Activated T-cell treated with anti-CD3 and anti-CD28 coated beads, Interleukin-2, amount 50 U/mL, for 1 hour (primary cell): ENCODE measurements around the gene VPS37D.
"Not testable (repeated sequence)": the region's sequence is repeated elsewhere in the genome, so short reads cannot be mapped to it uniquely, and the experiment has no call there.

Experiments used
- DNase-seq: peaks from one replicate; pipeline ENCODE4 v3.0.0-alpha.2; 2020

Gene VPS37D

DNA sequence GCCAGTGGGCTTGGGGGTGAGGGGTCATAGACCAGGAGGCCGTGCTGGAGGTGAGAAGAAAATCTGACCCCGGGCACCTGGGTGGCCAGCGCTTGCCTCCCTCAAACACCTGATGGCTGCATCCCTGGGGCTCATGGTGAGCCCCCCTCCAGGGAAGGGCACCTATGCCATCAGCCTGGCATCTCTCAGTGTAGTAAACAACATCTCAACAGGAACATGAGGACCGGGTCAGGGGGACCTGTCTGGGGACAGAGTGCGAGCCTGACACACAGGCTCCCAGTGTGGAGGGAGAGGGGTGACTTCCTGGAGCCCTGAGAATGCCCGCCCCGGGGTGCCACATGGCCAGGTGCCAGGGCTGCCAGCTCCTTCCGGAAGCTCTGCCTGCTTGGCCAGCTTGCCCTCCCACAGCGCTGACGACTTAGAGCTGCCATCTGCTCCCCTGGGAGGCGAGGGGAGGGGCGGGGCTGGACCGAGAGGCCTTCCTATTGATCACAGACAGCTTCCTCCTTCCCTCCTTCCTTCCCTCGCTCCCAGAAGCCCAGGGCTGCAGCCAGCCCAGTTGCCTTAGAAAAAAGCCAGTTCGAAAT, 39.5 kb downstream of the VPS37D start:
- DNase-seq = peak; percentile 35

DNA sequence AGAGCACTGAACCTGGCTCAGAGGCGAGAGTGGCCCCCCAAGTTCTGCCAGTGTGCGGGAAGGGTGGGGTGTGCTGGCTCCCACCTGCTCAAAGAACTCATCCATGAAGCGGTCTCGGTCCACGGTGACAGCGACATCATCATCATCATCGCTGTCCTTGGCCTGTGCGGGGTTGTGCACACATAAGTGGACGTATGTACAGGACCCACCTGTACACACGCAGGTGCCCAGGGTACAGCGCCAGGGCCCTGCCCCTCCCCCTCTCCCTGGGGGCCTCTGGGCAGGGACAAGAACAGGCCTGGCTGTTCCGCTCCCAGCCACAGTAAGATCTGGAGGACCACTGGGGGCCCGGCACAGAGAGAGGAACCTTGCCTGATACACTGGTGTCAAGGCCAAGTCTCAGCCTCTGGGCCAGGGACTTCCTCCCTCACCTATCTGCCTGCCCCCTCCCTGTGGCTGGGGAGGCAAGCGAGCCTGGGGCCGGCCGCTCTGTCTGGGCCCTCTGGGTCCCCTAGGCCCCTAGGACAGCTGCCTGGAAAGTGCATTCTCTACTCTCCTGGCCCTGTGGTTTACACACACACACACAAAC, 41.4 kb downstream of the VPS37D start:
- DNase-seq = no peak

DNA sequence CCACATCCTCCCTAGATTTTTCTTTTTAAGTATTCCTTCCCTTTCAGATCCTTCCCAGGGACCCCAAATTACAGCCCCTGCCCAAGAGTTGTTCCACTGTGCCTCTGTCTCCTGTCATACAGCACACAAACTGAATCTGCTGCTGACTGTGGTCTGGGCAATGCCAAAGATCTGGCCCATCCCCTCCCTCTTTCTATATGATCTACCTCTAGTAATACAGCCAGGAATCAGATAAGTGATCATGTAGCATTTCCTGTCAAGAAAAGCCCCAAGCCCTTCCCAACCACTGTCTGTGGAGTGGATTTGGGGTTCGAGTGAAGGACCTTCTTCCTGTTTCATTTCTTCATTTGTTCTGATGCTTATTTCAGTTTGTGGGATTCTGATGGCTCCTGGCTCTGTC, 45.1 kb downstream of the VPS37D start:
- no peak for DNase-seq

DNA sequence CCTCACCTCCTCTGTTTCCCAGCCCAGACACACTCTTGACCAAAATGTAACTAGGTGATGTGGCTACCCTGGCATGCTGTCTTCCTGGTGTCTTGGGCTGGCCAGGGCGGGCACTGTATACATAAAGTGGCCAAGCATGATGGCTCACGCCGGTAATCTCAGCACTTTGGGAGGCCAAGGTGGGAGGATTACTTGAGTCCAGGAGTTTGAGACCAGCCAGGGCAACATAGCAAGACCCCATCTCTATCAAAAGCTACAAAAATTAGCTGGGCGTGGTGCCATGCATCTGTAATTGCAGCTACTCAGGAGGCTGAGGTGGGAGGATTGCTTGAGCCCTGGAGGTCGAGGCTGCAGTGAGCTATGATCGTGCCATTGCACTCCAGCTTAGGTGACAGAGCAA, 45.7 kb downstream of the VPS37D start:
- DNase-seq = not testable (repeated sequence)

DNA sequence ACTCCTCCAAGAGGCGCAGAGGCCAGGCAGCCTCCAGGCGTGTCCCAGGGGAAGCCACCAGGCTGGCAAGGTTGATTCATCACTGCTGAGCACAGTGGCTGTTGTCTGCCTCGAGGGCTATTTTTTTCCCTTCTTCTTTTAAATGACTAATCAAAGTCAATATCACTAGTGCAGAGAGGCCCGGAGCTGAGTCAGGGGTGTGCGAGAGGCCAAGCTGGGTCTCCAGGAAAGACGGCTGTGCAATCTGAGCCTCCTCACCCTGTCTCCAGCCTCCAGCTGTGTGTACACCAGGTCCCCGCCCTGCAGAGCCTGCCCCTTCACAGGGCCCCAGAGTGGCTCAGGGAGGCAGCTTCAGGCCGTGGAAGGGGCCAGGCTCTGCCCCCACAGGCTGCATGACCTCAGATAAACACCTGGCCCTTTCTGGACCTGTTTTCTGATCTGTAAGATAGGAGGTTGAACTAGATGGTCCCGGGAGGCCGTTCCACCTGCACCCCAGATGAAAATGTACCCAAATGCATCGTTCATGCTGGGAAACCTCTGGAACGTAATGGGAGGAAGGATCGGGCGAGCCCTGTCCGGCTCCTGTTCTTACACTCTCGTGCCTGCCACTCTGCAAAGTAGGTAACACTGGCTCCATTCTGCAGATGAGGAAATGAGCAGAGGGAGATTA, 48.2 kb downstream of the VPS37D start:
- DNase-seq = peak; percentile 27

DNA sequence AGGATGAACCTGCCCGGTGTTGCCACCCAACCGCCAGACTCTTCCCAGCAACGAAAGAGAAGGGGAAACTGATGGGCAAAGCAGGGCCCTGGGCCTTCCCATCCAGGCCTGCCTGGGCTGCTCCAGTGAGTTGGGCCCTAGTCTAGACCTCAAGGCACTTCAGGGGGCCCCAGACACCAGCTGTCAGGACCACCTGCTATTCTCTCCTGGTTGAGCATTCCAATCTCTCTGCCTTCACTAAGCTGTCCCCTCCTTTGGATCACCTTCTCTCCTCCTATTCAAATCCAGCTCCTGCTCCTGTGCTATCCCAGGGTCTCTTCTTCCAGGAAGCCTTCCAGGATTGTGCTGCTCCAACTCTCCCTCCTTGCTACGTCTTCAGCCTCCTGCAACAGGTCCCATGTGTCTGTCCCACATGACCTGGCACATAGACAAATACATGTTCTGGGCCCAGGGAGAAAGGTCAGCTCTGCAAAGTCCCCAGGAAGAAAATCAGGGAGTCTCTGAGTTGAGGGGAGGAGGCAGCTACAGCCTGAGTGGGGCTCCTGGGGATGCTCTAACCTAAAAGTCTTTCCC, 48.8 kb downstream of the VPS37D start:
- DNase-seq = no peak

DNA sequence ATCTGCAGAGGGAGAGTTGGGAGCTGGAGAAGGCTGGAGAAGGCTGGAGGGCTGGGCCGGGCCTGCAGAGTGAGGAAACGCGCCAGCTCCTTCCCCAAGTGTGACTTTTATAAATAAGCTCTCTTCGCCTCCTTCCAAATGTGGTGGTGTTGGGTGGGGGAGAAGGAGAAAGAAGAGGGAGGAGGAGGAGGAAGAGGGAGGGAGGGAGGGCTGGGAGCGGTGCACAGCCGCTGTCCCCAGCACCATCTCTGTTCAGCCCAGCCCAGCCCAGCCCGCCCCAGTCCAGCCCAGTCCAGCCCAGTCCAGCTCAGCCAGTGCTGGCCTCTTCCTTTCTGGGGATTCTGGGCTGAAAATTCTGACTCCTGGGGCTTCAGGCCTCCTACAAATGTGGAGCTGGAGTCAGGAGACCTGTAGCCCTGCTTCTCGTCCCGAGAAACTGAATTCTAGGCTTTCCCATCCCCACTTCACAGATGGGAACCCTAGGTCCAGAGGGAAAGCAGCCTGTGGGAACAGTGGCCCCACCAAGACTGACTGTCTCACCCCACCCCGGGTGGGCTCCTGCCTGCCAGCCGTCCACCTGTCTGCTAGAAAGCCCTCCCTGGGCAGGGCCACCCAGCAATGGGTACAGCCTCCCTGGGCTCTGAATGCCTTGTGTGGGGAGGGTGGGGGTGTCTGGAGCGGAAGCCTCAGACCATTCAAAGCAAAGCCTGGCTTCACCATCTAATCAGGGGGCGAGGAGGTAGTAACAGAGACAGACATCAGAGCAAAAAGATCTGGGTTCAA, 49.6 kb downstream of the VPS37D start:
- DNase-seq = no peak

DNA sequence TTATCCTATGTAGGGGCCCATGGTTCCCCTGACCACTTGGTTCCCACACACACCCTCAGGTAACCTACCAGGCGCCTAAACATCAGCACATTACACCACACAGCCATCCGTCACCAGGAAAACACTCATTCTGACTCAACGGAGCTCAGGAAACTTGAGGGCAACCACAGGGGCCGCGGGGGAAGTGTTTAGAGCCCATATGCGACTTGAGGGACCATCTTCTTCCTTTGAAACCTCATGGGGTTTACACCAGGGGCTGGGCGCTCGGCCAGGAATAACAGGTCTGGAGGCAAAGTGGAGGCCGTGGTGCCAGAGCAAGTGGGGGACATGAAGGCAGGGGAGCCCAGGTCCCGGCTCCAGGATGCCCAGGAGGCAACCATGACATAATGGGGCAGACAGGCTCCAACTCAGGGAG, 50.4 kb downstream of the VPS37D start:
- peak; percentile 75 for DNase-seq

DNA sequence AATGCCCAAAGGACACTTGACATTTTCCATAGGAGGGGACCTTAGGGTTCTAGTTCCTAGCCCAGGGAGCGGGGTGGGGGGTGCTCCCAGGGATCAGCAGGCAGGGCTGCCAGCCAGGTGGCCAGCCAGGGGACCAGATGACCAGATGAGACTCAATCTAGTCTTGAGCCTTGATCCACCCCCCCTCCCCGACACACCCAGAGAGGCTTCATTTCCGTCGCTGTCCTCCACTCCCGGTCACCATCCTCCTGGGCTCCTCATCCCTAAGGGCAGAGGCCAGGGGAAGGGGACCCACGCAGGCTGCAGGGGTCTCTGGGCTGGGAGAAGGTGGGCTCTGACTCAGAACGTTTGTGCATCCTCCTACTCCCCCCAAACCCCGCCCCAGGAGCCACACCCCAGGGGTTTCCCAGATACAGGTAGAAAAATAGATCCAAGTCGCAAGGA, 50.8 kb downstream of the VPS37D start:
- peak; percentile 54 for DNase-seq

DNA sequence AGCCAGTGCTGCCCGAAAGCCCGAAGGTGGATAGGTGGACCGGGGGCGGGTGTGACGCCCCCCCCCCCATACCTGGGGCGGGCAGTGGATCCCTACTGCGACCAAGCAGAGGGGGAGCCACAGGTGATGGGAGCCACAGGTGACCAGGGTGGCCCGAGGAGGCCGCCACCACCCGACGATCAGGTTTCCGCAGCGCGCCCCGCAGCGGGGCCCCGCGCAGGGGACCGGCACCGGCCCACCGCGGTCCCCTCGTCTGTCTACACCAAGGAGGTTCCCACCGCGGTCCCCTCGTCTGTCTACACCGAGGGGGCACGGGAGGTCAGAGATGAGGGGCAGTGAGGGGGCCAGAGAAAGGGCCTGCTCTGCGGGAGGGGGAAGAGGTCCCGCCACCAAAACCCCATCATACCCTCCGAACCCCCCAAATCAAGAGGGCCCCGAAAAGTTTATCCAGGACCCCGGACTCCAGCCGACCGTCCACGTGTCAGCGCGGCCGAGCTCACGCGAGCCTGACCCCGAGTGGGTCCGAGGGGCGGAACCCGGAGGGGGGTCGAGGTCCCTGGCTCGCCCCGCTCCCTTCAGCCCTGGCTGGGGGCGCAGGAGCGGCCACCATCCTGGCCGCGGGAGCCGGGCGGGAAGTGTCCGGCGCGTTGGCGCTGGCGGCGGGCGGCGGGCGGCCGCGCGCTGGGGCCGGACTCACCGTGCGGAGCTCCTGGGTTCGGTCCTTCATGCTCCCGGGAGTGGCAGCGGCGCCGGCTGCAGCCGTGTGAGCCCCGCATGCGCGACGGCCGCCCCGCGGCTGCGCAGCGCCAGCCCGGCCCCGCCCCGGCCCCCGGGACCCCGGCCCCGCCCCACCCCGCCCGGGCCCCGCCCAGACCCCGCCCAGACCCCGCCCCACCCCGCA, 51.5 kb downstream of the VPS37D start, which contains the start of gene STX1A:
STX1A (minus strand) TSS at position 765 of the 901 bp plus-strand sequence; CDS start at position 727, 38 bp downstream.
- DNase-seq = peak; percentile 82

DNA sequence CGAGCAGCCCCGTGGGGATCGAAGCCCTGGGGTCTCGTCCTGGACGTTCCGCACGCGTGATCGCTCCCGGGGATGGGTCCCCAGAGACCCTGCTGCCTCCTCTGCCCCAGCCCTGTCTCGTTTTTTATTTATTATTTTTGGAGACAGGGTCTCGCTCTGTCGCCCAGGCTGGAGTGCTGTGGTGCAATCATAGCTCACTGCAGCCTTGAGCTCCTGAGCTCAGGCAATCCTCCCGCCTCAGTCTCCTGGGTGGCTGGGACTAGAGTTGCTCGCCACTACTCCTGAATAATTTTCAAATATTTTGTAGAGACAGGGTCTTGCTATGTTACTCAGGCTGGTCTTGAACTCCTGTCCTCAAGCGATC, 52.2 kb downstream of the VPS37D start:
- no peak for DNase-seq

DNA sequence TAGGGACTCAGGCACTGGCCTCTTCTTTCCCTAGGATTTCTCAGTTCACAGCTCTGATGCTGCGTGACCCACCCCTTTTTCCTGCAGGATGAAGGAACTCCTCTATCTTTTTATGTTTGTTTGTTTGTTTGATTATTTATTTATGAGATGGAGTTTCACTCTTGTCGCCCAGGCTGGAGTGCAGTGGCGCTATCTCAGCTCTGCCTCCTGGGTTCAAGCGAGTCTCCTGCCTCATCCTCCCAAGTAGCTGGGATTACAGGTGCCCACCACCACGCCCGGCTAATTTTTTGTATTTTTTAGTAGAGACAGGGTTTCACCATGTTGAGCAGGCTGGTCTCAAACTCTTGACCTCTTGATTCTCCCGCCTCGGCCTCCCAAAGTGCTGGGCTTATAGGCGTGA, 52.8 kb downstream of the VPS37D start:
- not testable (repeated sequence) for DNase-seq

DNA sequence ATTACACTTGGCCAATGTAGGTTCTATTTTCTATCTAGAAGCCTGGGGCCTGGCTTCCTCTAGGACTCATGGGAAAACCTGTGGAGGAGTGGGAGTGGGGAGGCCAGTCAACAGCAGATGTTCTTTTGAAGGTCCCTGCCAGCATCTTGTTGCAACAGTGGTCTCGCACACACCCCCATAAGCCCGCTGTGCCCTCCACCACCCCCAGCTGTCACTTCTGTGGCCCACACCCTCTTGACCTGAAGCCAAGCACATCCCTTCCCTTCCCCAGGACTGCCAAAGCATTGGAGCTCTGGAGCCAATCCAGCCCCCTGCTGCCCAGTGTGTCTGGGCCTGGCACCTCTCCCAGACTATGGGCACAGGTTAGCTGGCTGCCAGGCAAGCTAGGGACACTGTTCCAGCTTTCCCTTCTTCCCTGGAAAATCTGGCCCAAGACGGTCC, 53.8 kb downstream of the VPS37D start:
- no peak for DNase-seq
